Brain microvascular endothelial cell (primary cell): Measurements from ENCODE around the gene PRTFDC1.

Experiments
- DNase-seq: peaks from one replicate; pipeline ENCODE4 v3.0.0-alpha.2; 2020
- H3K27ac ChIP-seq: fragments of 250-450 bp; sonication (Bioruptor Pico); 2 replicates; pipeline ENCODE4 v1.5.1; 2020; ENCODE audit warnings: mild to moderate bottlenecking, moderate library complexity
- H3K27me3 ChIP-seq: fragments of 250-450 bp; sonication (Bioruptor Pico); replicated peaks from 2 replicates; pipeline ENCODE4 v1.5.1; 2020; ENCODE audit warnings: mild to moderate bottlenecking
- H3K36me3 ChIP-seq: fragments of 250-450 bp; sonication (Bioruptor Pico); replicated peaks from 2 replicates; pipeline ENCODE4 v1.5.1; 2020; ENCODE audit warnings: mild to moderate bottlenecking
- H3K4me3 ChIP-seq: 2 replicates; pipeline ENCODE4 v1.5.1; 2011; ENCODE audit warnings: low read depth, mild to moderate bottlenecking, control low read depth, low read length, moderate library complexity
- in situ Hi-C: cut with HindIII; loops from 2 replicates; pipeline ENCODE4 v1.10.0; 2017; ENCODE audit warnings: low sequenced_read_pairs, low pct_ligation_motif_present
- TF ChIP-seq, protein P1 (sequence below): IDR thresholded peaks from 2 replicates; pipeline ENCODE4 v1.5.1; 2011; ENCODE audit warnings: low read depth, mild to moderate bottlenecking, moderate library complexity, low read length, control low read depth, inconsistent platforms; ENCODE audit errors: missing control alignments

Gene PRTFDC1

DNA sequence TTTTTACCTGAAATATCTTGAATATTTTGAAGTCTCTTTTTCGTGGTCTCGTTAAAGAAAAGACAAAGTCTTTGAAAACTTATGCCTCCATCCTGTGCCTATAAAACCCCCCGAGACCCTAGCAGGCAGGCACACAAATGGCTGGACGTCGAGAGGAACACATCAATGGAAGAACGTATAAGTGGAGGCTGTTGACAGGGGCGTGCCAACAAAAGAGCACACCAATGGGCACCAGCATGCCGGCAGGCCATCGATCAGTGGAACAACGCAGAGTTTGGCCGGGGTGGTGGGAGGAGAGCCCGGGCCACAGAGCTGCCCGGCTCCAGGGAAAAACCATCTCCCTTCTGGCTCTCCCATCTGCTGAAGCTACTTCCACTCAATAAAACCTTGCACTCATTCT lies 38.9 kb upstream of the PRTFDC1 start:
- in situ Hi-C loops, result no loop called here
- DNase-seq, result no peak
- TF ChIP-seq, protein P1, sequence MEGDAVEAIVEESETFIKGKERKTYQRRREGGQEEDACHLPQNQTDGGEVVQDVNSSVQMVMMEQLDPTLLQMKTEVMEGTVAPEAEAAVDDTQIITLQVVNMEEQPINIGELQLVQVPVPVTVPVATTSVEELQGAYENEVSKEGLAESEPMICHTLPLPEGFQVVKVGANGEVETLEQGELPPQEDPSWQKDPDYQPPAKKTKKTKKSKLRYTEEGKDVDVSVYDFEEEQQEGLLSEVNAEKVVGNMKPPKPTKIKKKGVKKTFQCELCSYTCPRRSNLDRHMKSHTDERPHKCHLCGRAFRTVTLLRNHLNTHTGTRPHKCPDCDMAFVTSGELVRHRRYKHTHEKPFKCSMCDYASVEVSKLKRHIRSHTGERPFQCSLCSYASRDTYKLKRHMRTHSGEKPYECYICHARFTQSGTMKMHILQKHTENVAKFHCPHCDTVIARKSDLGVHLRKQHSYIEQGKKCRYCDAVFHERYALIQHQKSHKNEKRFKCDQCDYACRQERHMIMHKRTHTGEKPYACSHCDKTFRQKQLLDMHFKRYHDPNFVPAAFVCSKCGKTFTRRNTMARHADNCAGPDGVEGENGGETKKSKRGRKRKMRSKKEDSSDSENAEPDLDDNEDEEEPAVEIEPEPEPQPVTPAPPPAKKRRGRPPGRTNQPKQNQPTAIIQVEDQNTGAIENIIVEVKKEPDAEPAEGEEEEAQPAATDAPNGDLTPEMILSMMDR, result no peak
- H3K36me3 ChIP-seq, result no peaks in the 10 kb centered on the region
- H3K27me3 ChIP-seq, result no peaks in the 10 kb centered on the region
- H3K27ac ChIP-seq, result no peak overlapping the region
- no peak overlapping the region for H3K4me3 ChIP-seq

DNA sequence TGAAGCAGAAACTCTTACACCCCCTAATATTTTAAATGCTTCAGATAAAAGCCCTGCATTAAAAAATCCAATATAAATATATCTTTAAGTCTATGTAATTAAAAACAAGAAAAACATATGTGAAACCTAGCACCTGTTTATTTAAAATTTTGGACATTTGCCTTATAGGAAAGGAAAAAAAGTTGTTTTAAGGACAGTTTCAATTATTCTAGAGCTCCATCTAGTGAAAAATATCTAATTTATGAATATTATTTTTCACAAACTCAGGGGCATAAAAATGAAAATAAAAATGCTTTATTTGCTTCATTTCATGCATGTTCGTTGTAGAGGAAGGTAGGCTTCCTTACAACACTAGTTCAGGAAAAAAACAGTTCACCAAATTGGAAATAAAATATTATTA lies 37.5 kb upstream of the PRTFDC1 start:
- in situ Hi-C loops, result no loop called here
- DNase-seq, result no peak
- H3K27ac ChIP-seq, result no peak overlapping the region
- H3K36me3 ChIP-seq, result no peaks in the 10 kb centered on the region
- H3K27me3 ChIP-seq, result no peaks in the 10 kb centered on the region
- TF ChIP-seq, protein P1, result no peak
- no peak overlapping the region for H3K4me3 ChIP-seq

DNA sequence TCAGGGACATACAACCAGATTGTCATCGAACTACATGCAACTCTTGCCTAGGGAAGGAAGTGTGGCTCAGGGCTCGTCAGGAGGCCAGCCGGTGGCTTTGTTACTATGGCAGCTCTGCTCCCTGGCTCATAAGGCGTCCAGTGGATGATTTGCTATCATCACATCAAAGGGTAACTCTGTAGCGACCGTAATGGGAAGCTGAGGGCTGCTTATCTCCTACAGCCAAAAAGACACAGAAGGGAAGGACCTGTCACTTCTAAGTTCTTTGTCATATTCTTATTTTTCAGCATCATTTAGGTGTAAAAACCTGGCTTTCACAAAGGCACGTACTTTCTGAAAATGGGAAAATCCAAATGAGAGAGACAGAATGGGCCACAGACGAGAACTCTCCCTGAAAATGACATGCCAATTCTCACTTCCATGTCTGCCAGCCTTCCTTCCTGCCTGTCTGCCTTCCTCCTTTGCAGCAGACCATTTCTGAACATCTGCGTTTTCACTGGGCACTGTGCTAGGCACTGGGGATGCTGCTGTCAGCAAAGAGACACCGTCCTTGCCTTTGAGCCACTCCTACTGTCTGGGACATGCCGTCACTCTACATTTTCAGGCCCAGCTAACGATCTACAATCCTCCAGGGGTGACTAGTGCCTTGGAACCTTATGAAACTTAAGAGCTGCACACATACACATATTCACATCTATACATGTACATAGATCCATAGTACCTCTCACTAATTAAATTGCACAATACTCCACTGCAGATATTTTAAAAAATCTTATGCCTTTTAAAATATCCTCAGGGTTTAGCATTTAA lies 36.6 kb upstream of the PRTFDC1 start:
- DNase-seq, result no peak
- H3K4me3 ChIP-seq, result no peak overlapping the region
- H3K36me3 ChIP-seq, result no peaks in the 10 kb centered on the region
- in situ Hi-C loops, result no loop called here
- TF ChIP-seq, protein P1, result no peak
- no peaks in the 10 kb centered on the region for H3K27me3 ChIP-seq
- no peak overlapping the region for H3K27ac ChIP-seq

DNA sequence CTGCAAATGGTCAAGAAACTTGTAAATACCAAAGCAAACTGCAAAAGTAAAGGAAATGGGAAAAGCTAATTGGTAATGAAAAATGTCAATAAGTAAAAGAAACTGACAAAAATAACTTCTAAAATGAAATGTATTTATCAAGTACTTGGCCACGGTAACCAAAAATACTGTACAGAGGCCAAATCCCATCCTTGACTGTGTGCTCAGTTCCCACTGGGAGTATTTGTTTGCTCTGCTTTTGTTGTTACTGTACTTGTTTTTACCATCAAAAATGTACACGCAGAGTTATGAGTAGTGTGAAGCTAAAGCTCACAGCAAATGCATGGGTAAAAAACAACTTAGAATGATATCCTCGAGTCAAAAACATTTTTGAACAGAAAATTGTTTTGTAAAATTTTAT lies 32.5 kb upstream of the PRTFDC1 start:
- no peaks in the 10 kb centered on the region for H3K36me3 ChIP-seq
- no peak for DNase-seq
- TF ChIP-seq, protein P1, result no peak
- H3K27ac ChIP-seq, result no peak overlapping the region
- H3K4me3 ChIP-seq, result no peak overlapping the region
- no peaks in the 10 kb centered on the region for H3K27me3 ChIP-seq
- in situ Hi-C loops, result no loop called here

DNA sequence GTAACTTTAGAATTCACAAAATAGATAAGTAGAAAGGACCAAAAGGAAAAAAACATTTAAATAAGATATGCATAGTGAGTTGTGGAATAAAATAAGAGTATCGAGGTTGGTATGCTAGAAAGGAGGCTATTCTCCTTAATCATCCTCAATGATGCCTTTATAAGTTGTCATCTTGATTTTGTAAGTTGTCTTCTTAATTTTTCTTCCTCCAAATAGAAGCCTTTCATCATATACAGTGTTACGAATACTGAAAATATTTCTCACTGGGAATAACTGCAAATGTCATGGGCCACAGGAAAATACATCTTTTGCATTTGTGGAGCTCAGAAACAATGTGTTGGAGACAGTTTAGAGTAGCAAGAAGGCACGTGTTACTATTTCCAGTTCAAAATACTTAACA lies 31.5 kb upstream of the PRTFDC1 start:
- TF ChIP-seq, protein P1, result no peak
- DNase-seq, result no peak
- in situ Hi-C loops, result no loop called here
- Histone ChIP-seq H3K4me3 (no peak overlapping the region), H3K27ac (no peak overlapping the region), H3K27me3 (no peaks in the 10 kb centered on the region), H3K36me3 (no peaks in the 10 kb centered on the region)

DNA sequence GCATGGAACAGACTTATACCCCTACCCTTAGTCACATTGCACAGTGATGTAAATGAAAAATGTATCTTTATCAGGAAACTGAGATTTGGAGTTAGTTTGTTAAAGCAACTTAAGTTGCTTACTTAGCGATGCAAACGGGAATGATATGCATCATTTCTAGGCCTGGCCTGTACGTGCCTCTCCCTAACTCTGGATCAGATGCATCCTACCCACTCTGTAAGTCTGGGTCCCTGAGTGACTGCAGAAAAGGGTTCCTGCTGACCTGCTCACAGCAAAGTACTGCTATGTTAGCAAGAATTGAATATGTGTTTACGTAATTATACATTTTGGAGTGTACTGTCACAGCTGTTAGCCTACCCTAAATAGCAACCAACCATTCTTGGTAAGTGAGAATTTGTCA lies 30.7 kb upstream of the PRTFDC1 start:
- DNase-seq, result no peak
- no peaks in the 10 kb centered on the region for H3K36me3 ChIP-seq
- in situ Hi-C loops, result no loop called here
- no peaks in the 10 kb centered on the region for H3K27me3 ChIP-seq
- no peak overlapping the region for H3K4me3 ChIP-seq
- TF ChIP-seq, protein P1, result no peak
- no peak overlapping the region for H3K27ac ChIP-seq
